ENCODE data around the gene VPS16. TPM values are rescaled to one million over a fixed set of nuclear protein-coding genes. Genes with fewer than 3 reads are reported as not detected.

Gene VPS16
- total RNA-seq, 1 experiment from 2014 or later: 38.1 TPM

DNA sequence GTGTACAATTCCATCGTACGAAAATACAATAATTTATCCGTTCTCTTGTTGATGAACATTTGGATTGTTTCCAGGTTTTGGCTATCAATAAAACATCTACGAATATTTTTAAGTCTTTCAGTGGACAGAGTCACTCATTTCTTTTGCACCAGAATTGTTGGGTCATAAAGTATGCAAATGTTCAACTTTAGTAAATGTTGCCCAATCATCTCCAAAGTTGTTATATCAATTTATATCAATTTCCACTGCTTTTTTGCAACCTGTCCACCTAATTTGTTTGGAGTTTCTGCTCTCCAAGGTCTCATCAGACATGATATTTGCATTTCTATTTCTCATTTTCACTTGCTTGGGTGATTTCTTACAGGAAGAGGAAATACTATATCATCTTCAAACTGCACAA, 13.9 kb upstream of the VPS16 start:
- Histone ChIP-seq H3K9me2 (ENCODE audit: insufficient read depth) (no peaks in the 10 kb centered on the region), H3K4me2 (ENCODE audit: low read length) (no peak overlapping the region), H3K27me3 (ENCODE audit: insufficient read depth, low read length) (peaks cover 16% of the 10 kb centered on the region; the same call in 1 of the 2 replicates), H3K4me3 (replicated peaks in 1 of 2; ENCODE audit: low read depth in 1 of 2, low read length in 2 of 2) (no peak overlapping the region), H3K27ac (ENCODE audit: low read depth, low read length) (no peak overlapping the region), H3K36me3 (ENCODE audit: control insufficient read depth in 1 of 2, insufficient read depth in 2 of 2, low read length in 2 of 2) (no peaks in the 10 kb centered on the region), H2AFZ (ENCODE audit: low read depth, low read length, poor library complexity, severe bottlenecking) (no peak overlapping the region), H3K4me1 (ENCODE audit: control insufficient read depth in 1 of 2, insufficient read depth in 2 of 2, low read length in 2 of 2) (peaks cover 4 to 6% of the 10 kb centered on the region in 2 experiments), H3K9me3 (ENCODE audit: control insufficient read depth in 1 of 2, insufficient read depth in 1 of 2, low read depth in 1 of 2, low read length in 2 of 2) (no peaks in the 10 kb centered on the region), H3K79me2 (ENCODE audit: insufficient read depth, low read length) (no peaks in the 10 kb centered on the region), H3K9ac (ENCODE audit: low read length) (no peak overlapping the region), H4K20me1 (ENCODE audit: insufficient read depth) (no peaks in the 10 kb centered on the region)
- no peak for DNase-seq (ENCODE audit: low read depth, low spot score)
- no peak for TF ChIP-seq YY1 (IDR thresholded peaks at IDR 0.05; ENCODE audit: extremely low read depth, insufficient replicate concordance, low read depth, low read length)
- no peak for TF ChIP-seq ZNF274 (IDR thresholded peaks at IDR 0.05; ENCODE audit: low read depth, low read length)
- no peak for TF ChIP-seq SIN3A (IDR thresholded peaks at IDR 0.05; ENCODE audit: low read depth)
- TF ChIP-seq SP1 (IDR thresholded peaks at IDR 0.05; ENCODE audit: low read depth): no peak
- no peak for TF ChIP-seq EZH2 (IDR thresholded peaks at IDR 0.05)
- CTCF ChIA-PET: no interaction called here
- BruUV-seq (replicated peaks): no TSS peak
- no peak for ATAC-seq
- POLR2A ChIA-PET: no interaction called here
- RAD21 ChIA-PET (ENCODE audit: low non-redundant PET in 1 of 2, low total read pairs in 2 of 2, uncharacterized antibody in 2 of 2, unreplicated experiment in 2 of 2): no interaction called here
- intact Hi-C loops (cut with micrococcal nuclease): no loop called here

GRCh38 chr20:2829376-2829775, 11.2 kb upstream of the VPS16 start:
- Histone ChIP-seq H3K9me3 (ENCODE audit: control insufficient read depth in 1 of 2, insufficient read depth in 1 of 2, low read depth in 1 of 2, low read length in 2 of 2) (no peaks in the 10 kb centered on the region), H3K9ac (ENCODE audit: low read length) (no peak overlapping the region), H4K20me1 (ENCODE audit: insufficient read depth) (no peaks in the 10 kb centered on the region), H3K27me3 (ENCODE audit: insufficient read depth, low read length) (peaks cover 13% of the 10 kb centered on the region; the same call in 1 of the 2 replicates), H3K4me2 (ENCODE audit: low read length) (no peak overlapping the region), H3K79me2 (ENCODE audit: insufficient read depth, low read length) (no peaks in the 10 kb centered on the region), H2AFZ (ENCODE audit: low read depth, low read length, poor library complexity, severe bottlenecking) (no peak overlapping the region), H3K36me3 (ENCODE audit: control insufficient read depth in 1 of 2, insufficient read depth in 2 of 2, low read length in 2 of 2) (no peaks in the 10 kb centered on the region), H3K27ac (ENCODE audit: low read depth, low read length) (no peak overlapping the region), H3K9me2 (ENCODE audit: insufficient read depth) (no peaks in the 10 kb centered on the region), H3K4me1 (ENCODE audit: control insufficient read depth in 1 of 2, insufficient read depth in 2 of 2, low read length in 2 of 2) (peaks cover 6 to 10% of the 10 kb centered on the region in 2 experiments), H3K4me3 (replicated peaks in 1 of 2; ENCODE audit: low read depth in 1 of 2, low read length in 2 of 2) (no peak overlapping the region)
- no peak for DNase-seq (ENCODE audit: low read depth, low spot score)
- no peak for ATAC-seq
- ChIA-PET CTCF (no interaction called here), RAD21 (ENCODE audit: low non-redundant PET in 1 of 2, low total read pairs in 2 of 2, uncharacterized antibody in 2 of 2, unreplicated experiment in 2 of 2) (no interaction called here), POLR2A (no interaction called here)
- intact Hi-C loops (cut with micrococcal nuclease): no loop called here
- no TSS peak for BruUV-seq (replicated peaks)
- TF ChIP-seq JUND (IDR thresholded peaks at IDR 0.05) (no peak), POLR2AphosphoS5 (IDR thresholded peaks at IDR 0.05; ENCODE audit: low read depth, low read length) (no peak), CEBPB (IDR thresholded peaks at IDR 0.05; ENCODE audit: low read depth) (no peak), ATF3 (IDR thresholded peaks at IDR 0.05) (no peak), TCF7L2 (IDR thresholded peaks at IDR 0.05; ENCODE audit: borderline replicate concordance, extremely low read depth, insufficient read depth, insufficient read length) (no peak), CBX3 (IDR thresholded peaks at IDR 0.05; ENCODE audit: low read depth) (no peak), FOSL1 (IDR thresholded peaks at IDR 0.05; ENCODE audit: low read depth) (no peak), SIN3A (IDR thresholded peaks at IDR 0.05; ENCODE audit: low read depth) (no peak), ZNF274 (IDR thresholded peaks at IDR 0.05; ENCODE audit: low read depth, low read length) (no peak), ELF1 (IDR thresholded peaks at IDR 0.05; ENCODE audit: borderline replicate concordance, low read depth) (no peak), EGR1 (IDR thresholded peaks at IDR 0.05; ENCODE audit: low read depth) (no peak)
- TF ChIP-seq, protein P1, sequence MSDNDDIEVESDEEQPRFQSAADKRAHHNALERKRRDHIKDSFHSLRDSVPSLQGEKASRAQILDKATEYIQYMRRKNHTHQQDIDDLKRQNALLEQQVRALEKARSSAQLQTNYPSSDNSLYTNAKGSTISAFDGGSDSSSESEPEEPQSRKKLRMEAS (IDR thresholded peaks at IDR 0.05): no peak
- TF ChIP-seq, protein P2, sequence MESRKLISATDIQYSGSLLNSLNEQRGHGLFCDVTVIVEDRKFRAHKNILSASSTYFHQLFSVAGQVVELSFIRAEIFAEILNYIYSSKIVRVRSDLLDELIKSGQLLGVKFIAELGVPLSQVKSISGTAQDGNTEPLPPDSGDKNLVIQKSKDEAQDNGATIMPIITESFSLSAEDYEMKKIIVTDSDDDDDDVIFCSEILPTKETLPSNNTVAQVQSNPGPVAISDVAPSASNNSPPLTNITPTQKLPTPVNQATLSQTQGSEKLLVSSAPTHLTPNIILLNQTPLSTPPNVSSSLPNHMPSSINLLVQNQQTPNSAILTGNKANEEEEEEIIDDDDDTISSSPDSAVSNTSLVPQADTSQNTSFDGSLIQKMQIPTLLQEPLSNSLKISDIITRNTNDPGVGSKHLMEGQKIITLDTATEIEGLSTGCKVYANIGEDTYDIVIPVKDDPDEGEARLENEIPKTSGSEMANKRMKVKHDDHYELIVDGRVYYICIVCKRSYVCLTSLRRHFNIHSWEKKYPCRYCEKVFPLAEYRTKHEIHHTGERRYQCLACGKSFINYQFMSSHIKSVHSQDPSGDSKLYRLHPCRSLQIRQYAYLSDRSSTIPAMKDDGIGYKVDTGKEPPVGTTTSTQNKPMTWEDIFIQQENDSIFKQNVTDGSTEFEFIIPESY (IDR thresholded peaks at IDR 0.05; ENCODE audit: extremely low read depth, insufficient replicate concordance, low read length): no peak
- TF ChIP-seq, protein P3, sequence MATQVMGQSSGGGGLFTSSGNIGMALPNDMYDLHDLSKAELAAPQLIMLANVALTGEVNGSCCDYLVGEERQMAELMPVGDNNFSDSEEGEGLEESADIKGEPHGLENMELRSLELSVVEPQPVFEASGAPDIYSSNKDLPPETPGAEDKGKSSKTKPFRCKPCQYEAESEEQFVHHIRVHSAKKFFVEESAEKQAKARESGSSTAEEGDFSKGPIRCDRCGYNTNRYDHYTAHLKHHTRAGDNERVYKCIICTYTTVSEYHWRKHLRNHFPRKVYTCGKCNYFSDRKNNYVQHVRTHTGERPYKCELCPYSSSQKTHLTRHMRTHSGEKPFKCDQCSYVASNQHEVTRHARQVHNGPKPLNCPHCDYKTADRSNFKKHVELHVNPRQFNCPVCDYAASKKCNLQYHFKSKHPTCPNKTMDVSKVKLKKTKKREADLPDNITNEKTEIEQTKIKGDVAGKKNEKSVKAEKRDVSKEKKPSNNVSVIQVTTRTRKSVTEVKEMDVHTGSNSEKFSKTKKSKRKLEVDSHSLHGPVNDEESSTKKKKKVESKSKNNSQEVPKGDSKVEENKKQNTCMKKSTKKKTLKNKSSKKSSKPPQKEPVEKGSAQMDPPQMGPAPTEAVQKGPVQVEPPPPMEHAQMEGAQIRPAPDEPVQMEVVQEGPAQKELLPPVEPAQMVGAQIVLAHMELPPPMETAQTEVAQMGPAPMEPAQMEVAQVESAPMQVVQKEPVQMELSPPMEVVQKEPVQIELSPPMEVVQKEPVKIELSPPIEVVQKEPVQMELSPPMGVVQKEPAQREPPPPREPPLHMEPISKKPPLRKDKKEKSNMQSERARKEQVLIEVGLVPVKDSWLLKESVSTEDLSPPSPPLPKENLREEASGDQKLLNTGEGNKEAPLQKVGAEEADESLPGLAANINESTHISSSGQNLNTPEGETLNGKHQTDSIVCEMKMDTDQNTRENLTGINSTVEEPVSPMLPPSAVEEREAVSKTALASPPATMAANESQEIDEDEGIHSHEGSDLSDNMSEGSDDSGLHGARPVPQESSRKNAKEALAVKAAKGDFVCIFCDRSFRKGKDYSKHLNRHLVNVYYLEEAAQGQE (IDR thresholded peaks at IDR 0.05; ENCODE audit: low read depth): no peak
